Gastrocnemius medialis (tissue), 4 donors: ENCODE results near the gene HEPHL1.

Experiments
- POLR2A ChIP-seq, 2 donors: fragments of 450-650 bp; IDR thresholded peaks; one replicate each; pipeline ENCODE4 v1.6.1; 2017; ENCODE audit warnings: antibody characterized with exemption in 2 of 2, mild to moderate bottlenecking in 2 of 2, moderate library complexity in 2 of 2
- TF ChIP-seq, protein P1 (sequence below), 5 experiments: fragments of 450-650 bp in 3 of 5; fragments of 200-600 bp in 2 of 5; sonication (generic) in 2 of 5; IDR thresholded peaks in 4 of 5; conservative IDR thresholded peaks in 1 of 5; 1 replicate in 4 of 5; 2 replicates in 1 of 5; pipeline ENCODE4 v1.5.1; 2016 to 2019; ENCODE audit warnings: antibody characterized with exemption in 5 of 5, mild to moderate bottlenecking in 3 of 5, moderate library complexity in 3 of 5

- TF ChIP-seq, protein P1, sequence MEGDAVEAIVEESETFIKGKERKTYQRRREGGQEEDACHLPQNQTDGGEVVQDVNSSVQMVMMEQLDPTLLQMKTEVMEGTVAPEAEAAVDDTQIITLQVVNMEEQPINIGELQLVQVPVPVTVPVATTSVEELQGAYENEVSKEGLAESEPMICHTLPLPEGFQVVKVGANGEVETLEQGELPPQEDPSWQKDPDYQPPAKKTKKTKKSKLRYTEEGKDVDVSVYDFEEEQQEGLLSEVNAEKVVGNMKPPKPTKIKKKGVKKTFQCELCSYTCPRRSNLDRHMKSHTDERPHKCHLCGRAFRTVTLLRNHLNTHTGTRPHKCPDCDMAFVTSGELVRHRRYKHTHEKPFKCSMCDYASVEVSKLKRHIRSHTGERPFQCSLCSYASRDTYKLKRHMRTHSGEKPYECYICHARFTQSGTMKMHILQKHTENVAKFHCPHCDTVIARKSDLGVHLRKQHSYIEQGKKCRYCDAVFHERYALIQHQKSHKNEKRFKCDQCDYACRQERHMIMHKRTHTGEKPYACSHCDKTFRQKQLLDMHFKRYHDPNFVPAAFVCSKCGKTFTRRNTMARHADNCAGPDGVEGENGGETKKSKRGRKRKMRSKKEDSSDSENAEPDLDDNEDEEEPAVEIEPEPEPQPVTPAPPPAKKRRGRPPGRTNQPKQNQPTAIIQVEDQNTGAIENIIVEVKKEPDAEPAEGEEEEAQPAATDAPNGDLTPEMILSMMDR (IDR thresholded peaks at IDR 0.05 in 4 of 5, conservative IDR thresholded peaks at IDR 0.05 in 1 of 5), result no peak
- no peak for TF ChIP-seq POLR2A (IDR thresholded peaks at IDR 0.05)
These were observed 41.2 kb downstream of the HEPHL1 start for GRCh38 chr11:94062360-94062759.
